HG02763 (cell line): ENCODE measurements around the gene LCTL.
"Not testable (repeated sequence)": the region's sequence is repeated elsewhere in the genome, so short reads cannot be mapped to it uniquely, and the experiment has no call there.

Experiments
- ATAC-seq: cut with Tn5 transposase; IDR thresholded peaks from one replicate; pipeline ENCODE4 v1.9.1; 2021; ENCODE audit warnings: mild to moderate bottlenecking, moderate library complexity; ENCODE audit not compliant: unreplicated experiment

LCTL gene

GRCh38 chr15:66503780-66504562, 61.8 kb downstream of the LCTL start:
- ATAC-seq = no peak

DNA sequence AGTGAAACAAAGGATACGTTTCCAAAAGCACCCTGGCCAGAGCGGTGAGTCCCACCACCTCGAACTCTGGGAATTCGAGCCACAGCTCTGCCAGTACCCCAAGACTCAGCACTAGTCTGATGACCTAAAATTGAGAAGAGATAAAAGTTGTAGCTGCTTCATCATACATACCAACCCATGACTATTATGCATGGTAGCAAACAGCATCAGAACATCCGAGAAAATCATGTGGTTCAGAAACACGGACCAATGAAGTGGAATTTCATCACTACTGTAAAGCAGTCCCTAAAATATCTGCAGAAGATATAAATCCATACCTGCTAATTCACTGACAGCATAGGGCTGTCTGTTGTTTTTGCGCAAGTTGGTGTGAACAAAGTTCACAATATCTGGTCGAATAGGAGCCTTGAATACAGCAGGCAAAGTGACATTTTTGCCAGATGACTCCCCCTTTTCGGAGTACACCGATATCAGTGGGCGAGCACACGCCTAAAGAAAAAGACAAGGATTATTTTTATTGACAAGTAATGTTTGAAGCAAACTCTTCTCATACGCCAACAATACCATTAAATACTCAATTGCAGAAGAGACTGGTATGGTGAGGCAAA, 62.7 kb downstream of the LCTL start:
- ATAC-seq = not testable (repeated sequence)

DNA sequence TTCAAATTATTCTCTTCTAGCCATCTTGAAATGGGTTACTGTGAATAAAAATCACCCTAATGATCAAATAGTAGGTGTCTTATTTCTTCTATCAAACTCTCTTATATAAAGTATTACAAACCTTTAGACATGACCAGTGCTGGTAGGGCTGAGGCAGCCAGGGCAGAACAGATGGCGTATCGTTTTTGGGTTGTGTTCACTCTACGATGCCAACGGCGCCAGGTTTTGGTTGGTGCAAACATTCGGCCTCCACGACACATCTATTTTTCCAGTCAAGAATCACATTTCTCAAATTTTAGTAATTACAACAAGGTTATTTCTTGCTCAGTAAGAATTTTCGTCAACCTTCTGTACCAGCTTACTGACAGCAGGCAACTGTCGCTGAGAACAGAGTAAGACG, 63.3 kb downstream of the LCTL start:
- no peak for ATAC-seq

- not testable (repeated sequence) for ATAC-seq
Measured at GRCh38 chr15:66500346-66500745, 65.5 kb downstream of the LCTL start.

DNA sequence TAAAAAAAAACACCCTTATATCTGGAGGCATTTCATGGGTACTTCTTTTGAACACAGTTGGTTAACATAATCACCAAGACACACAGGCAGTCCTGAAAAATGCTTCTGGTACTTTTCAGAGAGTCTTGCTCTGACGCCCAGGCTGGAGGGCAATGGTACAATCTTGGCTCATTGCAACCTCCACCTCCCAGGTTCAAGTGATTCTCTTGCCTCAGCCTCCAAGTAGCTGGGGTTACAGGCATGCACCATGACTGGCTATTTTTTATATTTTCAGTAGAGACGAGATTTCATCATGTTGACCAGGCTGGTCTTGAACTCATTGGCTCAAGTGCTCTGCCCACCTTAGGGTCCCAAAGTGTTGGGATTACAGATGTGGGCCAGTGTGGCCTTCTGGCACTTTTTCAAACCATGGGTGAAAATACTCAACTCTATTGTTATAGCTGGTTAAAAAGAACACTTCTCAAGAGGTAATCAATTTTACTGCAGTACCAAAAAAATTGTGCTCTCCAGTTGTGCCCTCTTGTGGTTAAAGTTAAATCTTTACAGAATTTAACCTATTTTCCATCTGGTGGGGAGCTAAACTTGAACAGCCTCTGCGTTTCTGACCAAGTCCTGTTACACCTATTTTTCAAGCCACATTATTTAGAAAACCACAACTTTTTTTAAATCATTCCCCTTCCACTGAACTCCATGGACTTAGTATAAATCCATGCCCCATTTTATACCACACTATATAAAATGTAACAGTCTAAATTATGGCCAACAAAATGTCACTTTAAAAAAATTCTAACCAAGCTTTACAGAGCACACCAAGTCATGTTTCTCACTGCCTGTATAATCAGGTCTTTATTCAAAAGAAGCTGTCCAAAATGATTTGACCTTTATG, 67.1 kb downstream of the LCTL start:
- ATAC-seq = no peak
